ENCODE results near the gene PPP1R3G. TPM values are rescaled to one million over a fixed set of nuclear protein-coding genes. Genes with fewer than 3 reads are reported as not detected.

PPP1R3G gene
- total RNA-seq: 1 to 10 TPM; 1.5 to 1.7 TPM

GRCh38 chr6:5084781-5085647, at the start of gene PPP1R3G:
PPP1R3G (plus strand) TSS chr6:5085341; CDS start chr6:5085486, 145 bp downstream.
- 1% methylated on average over 57 of the region's 83 CpGs for WGBS
- peak; percentile 34 for DNase-seq (ENCODE audit: low spot score)
- H3K27me3 ChIP-seq (replicated peaks; ENCODE audit: insufficient read depth): no peaks in the 10 kb centered on the region
- peak within 1 kb of the TSS; percentile 60 to 78 for H3K27ac ChIP-seq
- H3K9me3 ChIP-seq: no peaks in the 10 kb centered on the region
- TF ChIP-seq CTCF (IDR thresholded peaks at IDR 0.05) (no peak), POLR2A (IDR thresholded peaks at IDR 0.05) (no peak), POLR2AphosphoS5 (IDR thresholded peaks at IDR 0.05) (no peak)
- intact Hi-C loops (cut with DNase I): no loop called here
- no peaks in the 10 kb centered on the region for H3K4me1 ChIP-seq (replicated peaks)
- H3K4me3 ChIP-seq: peak within 1 kb of the TSS; percentile 46 to 50
- H3K36me3 ChIP-seq: no peaks in the 10 kb centered on the region

GRCh38 chr6:5036269-5036668, 48.9 kb upstream of the PPP1R3G start:
- Histone ChIP-seq H3K4me1 (replicated peaks) (no peaks in the 10 kb centered on the region), H3K9me3 (no peaks in the 10 kb centered on the region), H3K27me3 (replicated peaks; ENCODE audit: insufficient read depth) (no peaks in the 10 kb centered on the region), H3K27ac (no peak overlapping the region), H3K4me3 (no peak overlapping the region), H3K36me3 (no peaks in the 10 kb centered on the region)
- intact Hi-C loops (cut with DNase I): no loop called here
- WGBS: 75% methylated on average over 8 of the region's 8 CpGs
- TF ChIP-seq POLR2AphosphoS5 (IDR thresholded peaks at IDR 0.05) (no peak), POLR2A (IDR thresholded peaks at IDR 0.05) (no peak), CTCF (IDR thresholded peaks at IDR 0.05) (no peak)
- DNase-seq (ENCODE audit: low spot score): no peak

- Histone ChIP-seq H3K4me3 (no peak overlapping the region), H3K4me1 (replicated peaks) (no peaks in the 10 kb centered on the region), H3K36me3 (no peaks in the 10 kb centered on the region), H3K27ac (no peak overlapping the region), H3K27me3 (replicated peaks; ENCODE audit: insufficient read depth) (no peaks in the 10 kb centered on the region), H3K9me3 (no peaks in the 10 kb centered on the region)
- intact Hi-C loops (cut with DNase I): no loop called here
- TF ChIP-seq CTCF (IDR thresholded peaks at IDR 0.05): no peak
- no peak for TF ChIP-seq POLR2A (IDR thresholded peaks at IDR 0.05)
- no peak for TF ChIP-seq POLR2AphosphoS5 (IDR thresholded peaks at IDR 0.05)
- no peak for DNase-seq (ENCODE audit: low spot score)
- 36% methylated on average over 2 of the region's 2 CpGs for WGBS
Measured at GRCh38 chr6:5041955-5042354, 43.2 kb upstream of the PPP1R3G start.

GRCh38 chr6:5042436-5042835, 42.7 kb upstream of the PPP1R3G start:
- Histone ChIP-seq H3K27me3 (replicated peaks; ENCODE audit: insufficient read depth) (no peaks in the 10 kb centered on the region), H3K27ac (no peak overlapping the region), H3K9me3 (no peaks in the 10 kb centered on the region), H3K36me3 (no peaks in the 10 kb centered on the region), H3K4me1 (replicated peaks) (no peaks in the 10 kb centered on the region), H3K4me3 (no peak overlapping the region)
- WGBS: 84% methylated on average over 3 of the region's 3 CpGs
- intact Hi-C loops (cut with DNase I): no loop called here
- DNase-seq (ENCODE audit: low spot score): no peak
- TF ChIP-seq POLR2AphosphoS5 (IDR thresholded peaks at IDR 0.05): no peak
- TF ChIP-seq CTCF (IDR thresholded peaks at IDR 0.05): no peak
- no peak for TF ChIP-seq POLR2A (IDR thresholded peaks at IDR 0.05)

GRCh38 chr6:5044866-5045265, 40.3 kb upstream of the PPP1R3G start:
- H3K27ac ChIP-seq: no peak overlapping the region
- no peak for DNase-seq (ENCODE audit: low spot score)
- TF ChIP-seq POLR2A (IDR thresholded peaks at IDR 0.05) (no peak), POLR2AphosphoS5 (IDR thresholded peaks at IDR 0.05) (no peak), CTCF (IDR thresholded peaks at IDR 0.05) (no peak)
- no peak overlapping the region for H3K4me3 ChIP-seq
- WGBS: 80% methylated on average over 3 of the region's 3 CpGs
- intact Hi-C loops (cut with DNase I): no loop called here
- no peaks in the 10 kb centered on the region for H3K36me3 ChIP-seq
- H3K4me1 ChIP-seq (replicated peaks): no peaks in the 10 kb centered on the region
- no peaks in the 10 kb centered on the region for H3K27me3 ChIP-seq (replicated peaks; ENCODE audit: insufficient read depth)
- no peaks in the 10 kb centered on the region for H3K9me3 ChIP-seq
